GM23338 (cell line): ENCODE data around the gene RAC2. TPM values are rescaled to one million over a fixed set of nuclear protein-coding genes. Genes with fewer than 3 reads are reported as not detected.

Experiments
- ATAC-seq: fragments of 200-7000 bp; cut with Tn5 transposase; 3 replicates; pipeline ENCODE4 v1.9.1; 2020
- DNase-seq: peaks from one replicate; pipeline ENCODE4 v3.0.0-alpha.2; 2015; ENCODE audit warnings: low spot score
- H2AFZ ChIP-seq: fragments of 200-600 bp; sonication (generic); 2 replicates; pipeline ENCODE4 v1.8.0; 2016; ENCODE audit warnings: antibody characterized with exemption, mild to moderate bottlenecking, moderate library complexity
- H3F3A ChIP-seq: fragments of 200-600 bp; sonication (generic); replicated peaks from 2 replicates; pipeline ENCODE4 v1.8.0; 2017; ENCODE audit warnings: antibody characterized with exemption, mixed run types, low read depth
- H3K27ac ChIP-seq: fragments of 200-600 bp; sonication (generic); 2 replicates; pipeline ENCODE4 v1.6.1; 2016; ENCODE audit warnings: low read depth
- H3K27me3 ChIP-seq: fragments of 200-600 bp; sonication (generic); 2 replicates; pipeline ENCODE4 v1.8.0; 2016; ENCODE audit warnings: mild to moderate bottlenecking, mixed run types, moderate library complexity; ENCODE audit not compliant: insufficient read depth
- H3K36me3 ChIP-seq: fragments of 200-600 bp; sonication (generic); 2 replicates; pipeline ENCODE4 v1.8.0; 2016; ENCODE audit warnings: mild to moderate bottlenecking; ENCODE audit not compliant: insufficient read depth
- H3K4me1 ChIP-seq: fragments of 200-600 bp; sonication (generic); 2 replicates; pipeline ENCODE4 v1.8.0; 2016; ENCODE audit warnings: mild to moderate bottlenecking, moderate library complexity; ENCODE audit not compliant: insufficient read depth
- H3K4me2 ChIP-seq: fragments of 200-600 bp; sonication (generic); 2 replicates; pipeline ENCODE4 v1.7.1; 2017; ENCODE audit warnings: mixed run types
- H3K4me3 ChIP-seq: fragments of 200-600 bp; sonication (generic); 2 replicates; pipeline ENCODE4 v1.6.1; 2016; ENCODE audit warnings: mixed run types
- H3K79me2 ChIP-seq: fragments of 200-600 bp; sonication (generic); replicated peaks from 2 replicates; pipeline ENCODE4 v1.8.0; 2017; ENCODE audit warnings: mild to moderate bottlenecking; ENCODE audit not compliant: insufficient read depth
- H3K9me2 ChIP-seq: fragments of 200-600 bp; sonication (generic); 2 replicates; pipeline ENCODE4 v1.8.0; 2017; ENCODE audit not compliant: insufficient read depth
- H4K20me1 ChIP-seq: fragments of 200-600 bp; sonication (generic); replicated peaks from 2 replicates; pipeline ENCODE4 v1.8.0; 2017; ENCODE audit warnings: mild to moderate bottlenecking; ENCODE audit not compliant: insufficient read depth
- H3K27ac Mint-ChIP-seq: 2 replicates; pipeline ENCODE4 v1.8.0; 2020; ENCODE audit warnings: inconsistent platforms, mild to moderate bottlenecking, moderate library complexity, mixed read lengths
- H3K27me3 Mint-ChIP-seq: 3 replicates; pipeline ENCODE4 v1.8.0; 2022; ENCODE audit warnings: low read depth, mild to moderate bottlenecking, moderate library complexity, mixed read lengths, inconsistent platforms; ENCODE audit not compliant: insufficient read depth, poor library complexity
- H3K36me3 Mint-ChIP-seq: 3 replicates; pipeline ENCODE4 v1.8.0; 2021; ENCODE audit warnings: low read depth, mild to moderate bottlenecking, inconsistent platforms, moderate library complexity, mixed read lengths
- H3K4me1 Mint-ChIP-seq: 3 replicates; pipeline ENCODE4 v1.8.0; 2020; ENCODE audit warnings: mild to moderate bottlenecking, inconsistent platforms, mixed read lengths
- H3K4me3 Mint-ChIP-seq: 3 replicates; pipeline ENCODE4 v1.8.0; 2021; ENCODE audit warnings: moderate library complexity, mild to moderate bottlenecking, inconsistent platforms, mixed read lengths
- H3K9me3 Mint-ChIP-seq: 3 replicates; pipeline ENCODE4 v1.8.0; 2020; ENCODE audit warnings: moderate library complexity, mild to moderate bottlenecking, inconsistent platforms, mixed read lengths
- CREB1 ChIP-seq: fragments of 250-450 bp; sonication (Bioruptor Pico); IDR thresholded peaks from 2 replicates; pipeline ENCODE4 v1.5.0; 2020; ENCODE audit warnings: low read depth, mild to moderate bottlenecking, moderate library complexity
- CTCF ChIP-seq, 2 experiments: fragments of 200-600 bp in 1 of 2; sonication (generic) in 1 of 2; conservative IDR thresholded peaks; 2 replicates each; pipeline versions ENCODE4 v1.5.1 to v1.6.1; 2016 to 2017; ENCODE audit warnings: antibody characterized with exemption in 2 of 2, low read depth in 2 of 2, mild to moderate bottlenecking in 2 of 2, moderate library complexity in 1 of 2
- ETS1 ChIP-seq: IDR thresholded peaks from 2 replicates; pipeline ENCODE4 v1.6.1; 2016; ENCODE audit warnings: antibody characterized with exemption
- EZH2 ChIP-seq: fragments of 200-600 bp; sonication (generic); IDR thresholded peaks from one replicate; pipeline ENCODE4 v1.8.0; 2017; ENCODE audit warnings: antibody characterized with exemption, mild to moderate bottlenecking, low read depth; ENCODE audit not compliant: unreplicated experiment
- EZH2phosphoT487 ChIP-seq: fragments of 200-600 bp; sonication (generic); IDR thresholded peaks from one replicate; pipeline ENCODE4 v1.8.1; 2018; ENCODE audit warnings: antibody characterized with exemption; ENCODE audit not compliant: unreplicated experiment
- JUNB ChIP-seq: IDR thresholded peaks from one replicate; pipeline ENCODE4 v1.6.1; 2016; ENCODE audit warnings: antibody characterized with exemption; ENCODE audit not compliant: unreplicated experiment
- NANOG ChIP-seq: IDR thresholded peaks from 2 replicates; pipeline ENCODE4 v1.6.1; 2016; ENCODE audit warnings: antibody characterized with exemption, borderline replicate concordance
- POLR2AphosphoS5 ChIP-seq: IDR thresholded peaks from 2 replicates; pipeline ENCODE4 v1.6.1; 2016; ENCODE audit warnings: antibody characterized with exemption, low read depth
- REST ChIP-seq: IDR thresholded peaks from one replicate; pipeline ENCODE4 v1.6.1; 2018; ENCODE audit warnings: antibody characterized with exemption; ENCODE audit not compliant: unreplicated experiment
- STAT1 ChIP-seq: IDR thresholded peaks from one replicate; pipeline ENCODE4 v1.6.1; 2016; ENCODE audit warnings: antibody characterized with exemption; ENCODE audit not compliant: unreplicated experiment
- ZNF114 ChIP-seq: fragments of 250-450 bp; sonication (Bioruptor Pico); IDR thresholded peaks from 2 replicates; pipeline ENCODE4 v1.5.0; 2020; ENCODE audit warnings: mild to moderate bottlenecking, moderate library complexity
- ZNF331 ChIP-seq: fragments of 250-450 bp; sonication (Bioruptor Pico); IDR thresholded peaks from 2 replicates; pipeline ENCODE4 v1.5.0; 2020; ENCODE audit warnings: low read depth, mild to moderate bottlenecking, moderate library complexity
- ZNF462 ChIP-seq: fragments of 250-450 bp; sonication (Bioruptor Pico); IDR thresholded peaks from 2 replicates; pipeline ENCODE4 v1.5.0; 2020; ENCODE audit warnings: mild to moderate bottlenecking, moderate library complexity
- polyA plus RNA-seq: library from polyadenylated mRNA; unstranded; fragments of >200 nt; fragmentation: Nextera tagmentation; extraction: Ambion mirVana; gene quantifications from 2 replicates; pipeline ENCODE4 v1.2.1, GENCODE V29; 2016
- total RNA-seq: library from RNA; depleted of rRNA; stranded (reverse); fragments of >200 nt; shearing (Covaris generic); gene quantifications from 2 replicates; pipeline ENCODE4 v1.2.3, GENCODE V29; 2014

RAC2 gene
- total and polyA plus RNA-seq, 2 experiments from 2014 or later = 2.4 to 2.7 TPM

- no peaks in the 10 kb centered on the region for H3F3A ChIP-seq
- H3K27me3 ChIP-seq = no peaks in the 10 kb centered on the region
- no peaks in the 10 kb centered on the region for H3K79me2 ChIP-seq
- H3K27ac Mint-ChIP-seq = no peak overlapping the region
- no peak overlapping the region for H3K4me3 ChIP-seq
- H3K27me3 Mint-ChIP-seq = peaks cover 5% of the 10 kb centered on the region
- H3K4me1 Mint-ChIP-seq = peaks cover 20% of the 10 kb centered on the region
- ATAC-seq = peak; percentile 15; the same call in 2 of the 3 replicates
- H2AFZ ChIP-seq = no peak overlapping the region; the same call in 1 of the 2 replicates
- TF ChIP-seq ETS1 (no peak), NANOG (no peak), ZNF114 (CRISPR knock-in tag) (no peak), EZH2 (no peak), CTCF (conservative IDR thresholded peaks at IDR 0.05; ENCODE audit: low read depth in 2 of 2) (no peak; a peak in 1 of 4 replicates), JUNB (no peak), POLR2AphosphoS5 (no peak), ZNF462 (CRISPR knock-in tag) (no peak), STAT1 (no peak), EZH2phosphoT487 (no peak), ZNF331 (CRISPR knock-in tag) (no peak), CREB1 (no peak), REST (no peak)
- DNase-seq = no peak
- H3K4me1 ChIP-seq = peaks cover 15% of the 10 kb centered on the region; the same call in 1 of the 2 replicates
- H3K4me2 ChIP-seq = no peak overlapping the region
- no peak overlapping the region for H3K4me3 Mint-ChIP-seq
- no peaks in the 10 kb centered on the region for H4K20me1 ChIP-seq
- H3K9me2 ChIP-seq = no peaks in the 10 kb centered on the region
- H3K9me3 Mint-ChIP-seq = peaks cover 4% of the 10 kb centered on the region; the same call in 1 of the 3 replicates
- H3K36me3 Mint-ChIP-seq = no peaks in the 10 kb centered on the region
- no peaks in the 10 kb centered on the region for H3K36me3 ChIP-seq
- H3K27ac ChIP-seq = no peak overlapping the region
These were observed 43.5 kb upstream of the RAC2 start for GRCh38 chr22:37287550-37287951.
